GDM1 (cell line): Measurements from ENCODE around the gene HMGA1.

ENCODE experiments used
- DNase-seq: peaks from one replicate; lab custom pipeline; 2025; lab: John Stamatoyannopoulos, UW

HMGA1 gene

DNA sequence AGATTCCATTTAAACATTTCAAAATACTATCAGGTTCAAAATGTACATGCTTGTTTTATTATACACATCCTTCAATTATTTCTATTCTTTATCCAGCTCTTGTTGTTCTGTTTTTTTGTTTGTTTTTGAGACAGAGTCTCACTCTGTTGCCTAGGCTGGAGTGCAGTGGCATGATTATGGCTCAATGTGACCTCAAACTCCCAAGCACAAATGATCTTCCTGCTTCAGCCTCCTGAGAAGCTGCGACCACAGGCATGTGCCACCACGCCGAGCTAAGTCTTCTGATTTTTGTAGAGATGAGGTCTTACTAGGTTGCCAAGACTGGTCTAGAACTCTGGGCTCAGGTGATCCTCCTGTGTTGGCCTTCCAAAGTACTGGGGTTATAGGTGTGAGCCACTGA, 56.3 kb downstream of the HMGA1 start:
- DNase-seq: no peak

DNA sequence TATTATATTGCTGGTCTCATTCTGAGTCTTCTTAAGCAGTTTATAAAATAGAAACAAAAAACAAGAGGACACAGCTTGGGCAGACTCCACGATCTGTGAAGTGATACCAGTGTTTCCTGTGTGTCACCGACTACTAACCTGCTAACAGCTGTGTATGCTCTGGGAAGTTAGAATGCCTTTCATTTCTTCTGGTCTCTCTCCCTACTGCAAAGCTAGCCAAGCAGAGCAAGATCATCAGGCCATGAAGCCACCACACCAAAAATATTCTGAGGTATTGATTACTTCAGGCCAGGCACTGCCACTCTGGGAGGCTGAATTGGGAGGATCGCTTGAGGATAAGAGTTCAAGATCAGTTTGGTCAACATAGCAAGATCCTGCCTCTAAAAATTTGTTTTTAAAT, 59.0 kb downstream of the HMGA1 start:
- no peak for DNase-seq
